HCT116 (cell line): ENCODE data around the gene PLSCR1. TPM values are rescaled to one million over a fixed set of nuclear protein-coding genes. Genes with fewer than 3 reads are reported as not detected.

Source experiments
- ATAC-seq: fragments of 200-7000 bp; cut with Tn5 transposase; 2 replicates; pipeline ENCODE4 v1.9.1; 2020; ENCODE audit warnings: mild to moderate bottlenecking, moderate library complexity
- BruUV-seq: library from RNA; stranded (reverse); fragments of 400-500 nt; replicated peaks from 2 replicates; lab custom pipeline; 2021; lab: Mats Ljungman, UMichigan
- CTCF ChIA-PET: fragments of 300-600 bp; sonication (Branson Sonifier 250); formaldehyde crosslinking; loops from one replicate; lab custom pipeline; 2021; ENCODE audit warnings: antibody characterized with exemption; lab: Charles Lee
- POLR2A ChIA-PET: fragments of 300-600, 350-600 bp; sonication (Branson Sonifier 250); formaldehyde crosslinking; loops from one replicate; lab custom pipeline; 2021; ENCODE audit warnings: antibody characterized with exemption; lab: Charles Lee
- RAD21 ChIA-PET, 2 experiments: fragments of 300-600 bp; sonication (Branson Sonifier 250); formaldehyde crosslinking; loops; one replicate each; lab custom pipeline; 2023; ENCODE audit warnings: low total read pairs in 2 of 2; ENCODE audit not compliant: uncharacterized antibody in 2 of 2, unreplicated experiment in 2 of 2, low non-redundant PET in 1 of 2; lab: Charles Lee
- DNase-seq: peaks from one replicate; pipeline ENCODE4 v3.0.0-alpha.2; 2010; ENCODE audit warnings: low read depth, low spot score
- H2AFZ ChIP-seq: fragments of 200-600 bp; shearing (Covaris generic), sonication (generic); 2 replicates; pipeline ENCODE4 v1.6.1; 2017; ENCODE audit warnings: low read depth, mixed run types, mixed read lengths, antibody characterized with exemption, low read length; ENCODE audit not compliant: poor library complexity, severe bottlenecking
- H3K27ac ChIP-seq: 2 replicates; pipeline ENCODE4 v1.5.1; 2012; ENCODE audit warnings: low read depth, low read length
- H3K27me3 ChIP-seq: fragments of 200-600 bp; sonication (generic); 2 replicates; pipeline ENCODE4 v1.6.1; 2016; ENCODE audit warnings: mixed run types, low read length, mixed read lengths; ENCODE audit not compliant: insufficient read depth
- H3K36me3 ChIP-seq, 2 experiments: fragments of 200-500 bp in 1 of 2; fragments of 200-600 bp in 1 of 2; sonication (Bioruptor generic) in 1 of 2; sonication (generic) in 1 of 2; 2 replicates each; pipeline versions ENCODE4 v1.5.1 to v1.6.1; 2014 to 2016; ENCODE audit warnings: low read length in 2 of 2, inconsistent platforms in 1 of 2, mixed read lengths in 1 of 2, mixed run types in 1 of 2; ENCODE audit not compliant: insufficient read depth in 2 of 2, control insufficient read depth in 1 of 2
- H3K4me1 ChIP-seq, 2 experiments: fragments of 200-600 bp in 1 of 2; sonication (generic) in 1 of 2; 2 replicates each; pipeline versions ENCODE4 v1.5.1 to v1.6.1; 2012 to 2017; ENCODE audit warnings: low read length in 2 of 2, inconsistent platforms in 1 of 2, mild to moderate bottlenecking in 1 of 2, mixed read lengths in 1 of 2, mixed run types in 1 of 2, moderate library complexity in 1 of 2; ENCODE audit not compliant: insufficient read depth in 2 of 2, control insufficient read depth in 1 of 2
- H3K4me2 ChIP-seq: fragments of 200-600 bp; sonication (generic); 2 replicates; pipeline ENCODE4 v1.6.1; 2017; ENCODE audit warnings: mixed run types, low read length, mixed read lengths
- H3K4me3 ChIP-seq, 2 experiments: fragments of 200-600 bp in 1 of 2; sonication (generic) in 1 of 2; replicated peaks in 1 of 2; 2 replicates each; pipeline ENCODE4 v1.5.1; 2011 to 2016; ENCODE audit warnings: low read length in 2 of 2, control low read depth in 1 of 2, low read depth in 1 of 2, mild to moderate bottlenecking in 1 of 2, mixed read lengths in 1 of 2, mixed run types in 1 of 2
- H3K79me2 ChIP-seq: fragments of 200-600 bp; sonication (generic); 2 replicates; pipeline ENCODE4 v1.6.1; 2017; ENCODE audit warnings: mild to moderate bottlenecking, mixed run types, low read length, moderate library complexity, mixed read lengths; ENCODE audit not compliant: insufficient read depth
- H3K9ac ChIP-seq: fragments of 200-600 bp; sonication (generic); 2 replicates; pipeline ENCODE4 v1.6.1; 2016; ENCODE audit warnings: low read length, mixed read lengths
- H3K9me2 ChIP-seq: fragments of 200-600 bp; sonication (generic), shearing (Covaris generic); 2 replicates; pipeline ENCODE4 v1.6.1; 2017; ENCODE audit warnings: mixed run types, mild to moderate bottlenecking, moderate library complexity; ENCODE audit not compliant: insufficient read depth
- H3K9me3 ChIP-seq, 2 experiments: fragments of 200-500 bp in 1 of 2; fragments of 200-600 bp in 1 of 2; sonication (Bioruptor generic) in 1 of 2; sonication (generic) in 1 of 2; 2 replicates each; pipeline ENCODE4 v1.6.1; 2014 to 2017; ENCODE audit warnings: low read length in 2 of 2, mixed read lengths in 2 of 2, inconsistent platforms in 1 of 2, low read depth in 1 of 2, mild to moderate bottlenecking in 1 of 2, mixed run types in 1 of 2, moderate library complexity in 1 of 2; ENCODE audit not compliant: control insufficient read depth in 1 of 2, insufficient read depth in 1 of 2
- H4K20me1 ChIP-seq: fragments of 200-600 bp; sonication (generic), shearing (Covaris generic); 2 replicates; pipeline ENCODE4 v1.6.1; 2017; ENCODE audit warnings: mixed run types, mild to moderate bottlenecking, moderate library complexity; ENCODE audit not compliant: insufficient read depth
- CEBPB ChIP-seq: IDR thresholded peaks from 2 replicates; pipeline ENCODE4 v1.6.1; 2012; ENCODE audit warnings: low read depth
- EGR1 ChIP-seq: IDR thresholded peaks from 2 replicates; pipeline ENCODE4 v1.6.1; 2012; ENCODE audit warnings: low read depth
- ELF1 ChIP-seq: IDR thresholded peaks from 2 replicates; pipeline ENCODE4 v1.6.1; 2012; ENCODE audit warnings: low read depth, borderline replicate concordance
- EZH2 ChIP-seq: fragments of 200-600 bp; sonication (generic); IDR thresholded peaks from 2 replicates; pipeline ENCODE4 v1.6.1; 2017; ENCODE audit warnings: antibody characterized with exemption, mixed run types
- EZH2phosphoT487 ChIP-seq: fragments of 200-600 bp; IDR thresholded peaks from 2 replicates; pipeline ENCODE4 v1.6.1; 2018; ENCODE audit warnings: antibody characterized with exemption, borderline replicate concordance
- FOSL1 ChIP-seq: IDR thresholded peaks from 2 replicates; pipeline ENCODE4 v1.6.1; 2012; ENCODE audit warnings: low read depth
- MAX ChIP-seq: IDR thresholded peaks from 2 replicates; pipeline ENCODE4 v1.6.1; 2012
- POLR2A ChIP-seq: IDR thresholded peaks from 2 replicates; pipeline ENCODE4 v1.7.0; 2011; ENCODE audit warnings: borderline replicate concordance; ENCODE audit not compliant: insufficient read depth, insufficient read length; ENCODE audit errors: extremely low read depth
- POLR2AphosphoS5 ChIP-seq: IDR thresholded peaks from 2 replicates; pipeline ENCODE4 v1.6.1; 2011; ENCODE audit warnings: mild to moderate bottlenecking, low read depth, low read length, moderate library complexity
- RAD21 ChIP-seq: IDR thresholded peaks from 2 replicates; pipeline ENCODE4 v1.6.1; 2012; ENCODE audit warnings: low read depth, mild to moderate bottlenecking
- REST ChIP-seq: IDR thresholded peaks from 2 replicates; pipeline ENCODE4 v1.6.1; 2012; ENCODE audit warnings: low read depth
- SIN3A ChIP-seq: IDR thresholded peaks from 2 replicates; pipeline ENCODE4 v1.6.1; 2012; ENCODE audit warnings: low read depth
- SP1 ChIP-seq: IDR thresholded peaks from 2 replicates; pipeline ENCODE4 v1.6.1; 2012; ENCODE audit warnings: low read depth
- SRF ChIP-seq: IDR thresholded peaks from 2 replicates; pipeline ENCODE4 v1.6.1; 2012; ENCODE audit warnings: low read depth
- TCF7L2 ChIP-seq: IDR thresholded peaks from 2 replicates; pipeline ENCODE4 v1.7.0; 2011; ENCODE audit warnings: borderline replicate concordance, inconsistent platforms; ENCODE audit not compliant: insufficient read depth, insufficient read length; ENCODE audit errors: extremely low read depth
- YY1 ChIP-seq: IDR thresholded peaks from 2 replicates; pipeline ENCODE4 v1.6.1; 2011; ENCODE audit warnings: low read length, low read depth, moderate library complexity, mild to moderate bottlenecking; ENCODE audit not compliant: insufficient replicate concordance; ENCODE audit errors: extremely low read depth
- ZBTB33 ChIP-seq: IDR thresholded peaks from 2 replicates; pipeline ENCODE4 v1.6.1; 2011; ENCODE audit warnings: mild to moderate bottlenecking, low read length, moderate library complexity; ENCODE audit not compliant: insufficient replicate concordance; ENCODE audit errors: extremely low read depth
- ZNF274 ChIP-seq: fragments of 200-500 bp; sonication (Bioruptor generic); IDR thresholded peaks from 2 replicates; pipeline ENCODE4 v1.6.1; 2014; ENCODE audit warnings: mild to moderate bottlenecking, low read depth, low read length, inconsistent platforms
- intact Hi-C: fragments of 100-400 bp; cut with micrococcal nuclease; formaldehyde crosslinking; loops from 2 replicates; pipeline ENCODE4 v1.10.0; 2022
- total RNA-seq: library from RNA; stranded (reverse); gene quantifications from one replicate; pipeline ENCODE4 v1.2.1, GENCODE V29; 2021; ENCODE audit not compliant: unreplicated experiment
- TF ChIP-seq, protein P1 (sequence below): IDR thresholded peaks from 2 replicates; pipeline ENCODE4 v1.6.1; 2012

PLSCR1 gene
- total RNA-seq, 1 experiment from 2014 or later, result 44.2 TPM

DNA sequence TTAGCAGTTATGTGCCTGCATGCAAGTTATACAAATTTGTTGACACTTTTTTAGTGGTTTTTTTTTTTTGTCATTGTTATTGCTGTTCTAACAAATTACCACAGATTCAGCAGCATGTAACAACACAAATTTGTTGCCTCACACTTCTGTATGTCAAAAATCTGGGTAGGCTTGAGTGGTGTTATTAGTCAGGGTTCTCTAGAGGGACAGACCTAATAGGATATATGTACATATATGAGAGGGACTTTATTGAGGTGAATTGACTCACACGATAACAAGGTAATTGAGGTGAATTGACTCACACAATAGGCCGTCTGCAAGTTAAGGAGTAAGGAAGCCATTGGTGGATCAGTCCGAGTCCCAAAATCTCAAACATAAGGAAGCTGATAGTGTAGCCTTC is 15.0 kb upstream of the PLSCR1 start:
- ATAC-seq (no peak), DNase-seq (no peak)
- Histone ChIP-seq H3K27ac (no peak overlapping the region), H3K36me3 (no peaks in the 10 kb centered on the region), H3K27me3 (no peaks in the 10 kb centered on the region), H3K4me1 (no peaks in the 10 kb centered on the region), H3K4me2 (no peak overlapping the region), H3K79me2 (no peaks in the 10 kb centered on the region), H3K9me3 (no peaks in the 10 kb centered on the region), H3K4me3 (no peak overlapping the region), H4K20me1 (no peaks in the 10 kb centered on the region), H3K9ac (no peak overlapping the region), H3K9me2 (no peaks in the 10 kb centered on the region), H2AFZ (no peak overlapping the region)
- ChIA-PET RAD21 (no interaction called here), CTCF (no interaction called here), POLR2A (no interaction called here)
- intact Hi-C loops, result no loop called here
- TF ChIP-seq, protein P1, sequence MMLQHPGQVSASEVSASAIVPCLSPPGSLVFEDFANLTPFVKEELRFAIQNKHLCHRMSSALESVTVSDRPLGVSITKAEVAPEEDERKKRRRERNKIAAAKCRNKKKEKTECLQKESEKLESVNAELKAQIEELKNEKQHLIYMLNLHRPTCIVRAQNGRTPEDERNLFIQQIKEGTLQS, result no peak
- TF ChIP-seq TCF7L2, result no peak
- TF ChIP-seq ZNF274, result no peak
- TF ChIP-seq EZH2, result no peak
- no peak for TF ChIP-seq SRF
- no peak for TF ChIP-seq REST
- no peak for TF ChIP-seq POLR2A
- TF ChIP-seq RAD21, result no peak
- no peak for TF ChIP-seq ZBTB33
- TF ChIP-seq SIN3A, result no peak
- TF ChIP-seq EZH2phosphoT487, result no peak
- no peak for TF ChIP-seq YY1
- no peak for TF ChIP-seq ELF1
- TF ChIP-seq EGR1, result no peak
- no peak for TF ChIP-seq POLR2AphosphoS5
- no peak for TF ChIP-seq CEBPB
- TF ChIP-seq SP1, result no peak
- no peak for TF ChIP-seq MAX
- no peak for TF ChIP-seq FOSL1
- no TSS peak for BruUV-seq
